Skeletal muscle tissue (tissue), 4 donors: ENCODE results near the gene PRKACA. TPM values are rescaled to one million over a fixed set of nuclear protein-coding genes. Genes with fewer than 3 reads are reported as not detected.
A peak's percentile ranks its signal among the peaks of the same experiment; 100 is the strongest.

Source experiments
- H3K27ac ChIP-seq: one replicate; pipeline ENCODE4 v1.7.0; 2013; ENCODE audit warnings: mild to moderate bottlenecking, low read depth, low read length, inconsistent platforms
- H3K27me3 ChIP-seq, 3 donors: one replicate each; pipeline ENCODE4 v1.7.0; 2013; ENCODE audit warnings: low read length in 3 of 3; ENCODE audit not compliant: control insufficient read depth in 3 of 3, insufficient read depth in 3 of 3
- H3K36me3 ChIP-seq, 3 donors: one replicate each; pipeline ENCODE4 v1.7.0; 2013; ENCODE audit warnings: low read length in 3 of 3; ENCODE audit not compliant: control insufficient read depth in 3 of 3, insufficient read depth in 3 of 3
- H3K4me1 ChIP-seq, 3 donors: one replicate each; pipeline ENCODE4 v1.7.0; 2013; ENCODE audit warnings: low read length in 3 of 3, mild to moderate bottlenecking in 3 of 3; ENCODE audit not compliant: control insufficient read depth in 3 of 3, insufficient read depth in 3 of 3
- H3K4me3 ChIP-seq, 3 donors: one replicate each; pipeline ENCODE4 v1.7.0; 2013; ENCODE audit warnings: low read length in 3 of 3
- H3K9ac ChIP-seq, 3 donors: one replicate each; pipeline ENCODE4 v1.7.0; 2013; ENCODE audit warnings: low read length in 3 of 3, mild to moderate bottlenecking in 3 of 3, moderate library complexity in 2 of 3, low read depth in 1 of 3
- H3K9me3 ChIP-seq, 3 donors: one replicate each; pipeline ENCODE4 v1.7.0; 2013; ENCODE audit warnings: low read length in 3 of 3; ENCODE audit not compliant: control insufficient read depth in 3 of 3
- total RNA-seq: library from RNA; depleted of rRNA; stranded (reverse); fragments of >200 nt; gene quantifications from one replicate; pipeline ENCODE4 v1.2.3, GENCODE V29; 2014
- donor health status: Osteomylitis.

The PRKACA gene
- total RNA-seq, 1 donor from 2014 or later, result 137 TPM

- peaks cover 52 to 56% (median 53%) of the 10 kb centered on the region in 3 donors for H3K36me3 ChIP-seq
- no peaks in the 10 kb centered on the region for H3K27me3 ChIP-seq
- H3K4me3 ChIP-seq, result no peak overlapping the region
- no peak overlapping the region for H3K27ac ChIP-seq
- no peaks in the 10 kb centered on the region for H3K9me3 ChIP-seq
- peaks cover 3 to 13% (median 10%) of the 10 kb centered on the region in 3 donors for H3K4me1 ChIP-seq
- no peak overlapping the region for H3K9ac ChIP-seq
These were observed 16.5 kb downstream of the PRKACA start for GRCh38 chr19:14101003-14101545.

GRCh38 chr19:14097532-14098151, 19.9 kb downstream of the PRKACA start:
- no peak overlapping the region for H3K4me3 ChIP-seq
- no peak overlapping the region for H3K27ac ChIP-seq
- peaks cover 41 to 50% (median 42%) of the 10 kb centered on the region in 3 donors for H3K36me3 ChIP-seq
- H3K27me3 ChIP-seq, result no peaks in the 10 kb centered on the region
- peaks cover 0 to 8% (median 4%) of the 10 kb centered on the region in 3 donors for H3K9me3 ChIP-seq
- H3K4me1 ChIP-seq, result peaks cover 0 to 8% (median 6%) of the 10 kb centered on the region in 3 donors
- H3K9ac ChIP-seq, result no peak overlapping the region

- H3K27ac ChIP-seq, result no peak overlapping the region
- peaks cover 34 to 41% (median 35%) of the 10 kb centered on the region in 3 donors for H3K36me3 ChIP-seq
- peaks cover 0 to 8% (median 4%) of the 10 kb centered on the region in 3 donors for H3K9me3 ChIP-seq
- no peak overlapping the region for H3K9ac ChIP-seq
- H3K4me3 ChIP-seq, result no peak overlapping the region
- peaks cover under 1 to 3% (median 1%) of the 10 kb centered on the region in 3 donors for H3K4me1 ChIP-seq
- no peaks in the 10 kb centered on the region for H3K27me3 ChIP-seq
These were observed 21.1 kb downstream of the PRKACA start for GRCh38 chr19:14096272-14096992.

GRCh38 chr19:14094854-14095253, 22.7 kb downstream of the PRKACA start:
- no peak overlapping the region for H3K9ac ChIP-seq
- H3K36me3 ChIP-seq, result peaks cover 24 to 32% (median 27%) of the 10 kb centered on the region in 3 donors
- peaks cover 3 to 4% (median 3%) of the 10 kb centered on the region in 3 donors for H3K4me1 ChIP-seq
- no peak overlapping the region for H3K27ac ChIP-seq
- H3K27me3 ChIP-seq, result no peaks in the 10 kb centered on the region
- H3K4me3 ChIP-seq, result no peak overlapping the region
- H3K9me3 ChIP-seq, result peaks cover 0 to 8% (median 4%) of the 10 kb centered on the region in 3 donors

GRCh38 chr19:14093117-14093823, 24.3 kb downstream of the PRKACA start:
- Histone ChIP-seq H3K27ac (no peak overlapping the region), H3K9ac (no peak overlapping the region), H3K4me3 (no peak overlapping the region), H3K27me3 (no peaks in the 10 kb centered on the region), H3K9me3 (peaks cover 0 to 8% (median 4%) of the 10 kb centered on the region in 3 donors), H3K4me1 (peaks cover 3 to 8% (median 7%) of the 10 kb centered on the region in 3 donors), H3K36me3 (peaks cover 29 to 37% (median 32%) of the 10 kb centered on the region in 3 donors)

- peaks cover 3 to 8% (median 7%) of the 10 kb centered on the region in 3 donors for H3K4me1 ChIP-seq
- H3K9me3 ChIP-seq, result peaks cover 0 to 8% (median 4%) of the 10 kb centered on the region in 3 donors
- peak overlapping the region in 2 of 3 donors; percentile 69 to 87 for H3K9ac ChIP-seq
- peak overlapping the region in 2 of 3 donors; percentile 86 to 87 for H3K4me3 ChIP-seq
- peaks cover 19 to 31% (median 21%) of the 10 kb centered on the region in 3 donors for H3K36me3 ChIP-seq
- peak overlapping the region; percentile 93 for H3K27ac ChIP-seq
- no peaks in the 10 kb centered on the region for H3K27me3 ChIP-seq
These were observed 25.6 kb downstream of the PRKACA start for GRCh38 chr19:14091813-14092462.

GRCh38 chr19:14091081-14091812, 26.3 kb downstream of the PRKACA start:
- Histone ChIP-seq H3K9ac (peak overlapping the region; percentile 69 to 89 (median 87)), H3K4me3 (peak overlapping the region; percentile 83 to 87 (median 86)), H3K36me3 (peaks cover 12 to 27% (median 14%) of the 10 kb centered on the region in 3 donors)

GRCh38 chr19:14090509-14091080, 27.0 kb downstream of the PRKACA start, which contains the start of gene SAMD1:
Gene SAMD1 (minus strand): TSS chr19:14090751.
- H3K36me3 ChIP-seq, result peaks cover 12 to 27% (median 14%) of the 10 kb centered on the region in 3 donors
- H3K27me3 ChIP-seq, result no peaks in the 10 kb centered on the region
- H3K4me3 ChIP-seq, result peak within 1 kb of the TSS; percentile 83 to 87 (median 86)
- H3K4me1 ChIP-seq, result peaks cover 3 to 8% (median 7%) of the 10 kb centered on the region in 3 donors
- H3K9me3 ChIP-seq, result peaks cover 0 to 8% (median 4%) of the 10 kb centered on the region in 3 donors
- peak within 1 kb of the TSS; percentile 93 for H3K27ac ChIP-seq
- H3K9ac ChIP-seq, result peak within 1 kb of the TSS; percentile 69 to 89 (median 87)

More at GRCh38 chr19:14091081-14091812, 26.3 kb downstream of the PRKACA start:
- H3K27me3 ChIP-seq, result no peaks in the 10 kb centered on the region
- peak overlapping the region; percentile 93 for H3K27ac ChIP-seq
- peaks cover 3 to 8% (median 7%) of the 10 kb centered on the region in 3 donors for H3K4me1 ChIP-seq
- peaks cover 0 to 8% (median 4%) of the 10 kb centered on the region in 3 donors for H3K9me3 ChIP-seq
